Measurements from ENCODE around the gene HSPB7.
"Not testable (repeated sequence)": the region's sequence is repeated elsewhere in the genome, so short reads cannot be mapped to it uniquely, and the experiment has no call there.

HSPB7 gene

GRCh38 chr1:16042096-16042495 is 24.3 kb upstream of the HSPB7 start:
- Histone ChIP-seq H3K36me3 (ENCODE audit: insufficient read depth, low read length) (no peaks in the 10 kb centered on the region), H3K27me3 (ENCODE audit: insufficient read depth, low read length, poor library complexity, severe bottlenecking) (no peaks in the 10 kb centered on the region), H3K4me3 (ENCODE audit: low read length, poor library complexity, severe bottlenecking) (no peak overlapping the region), H3F3A (ENCODE audit: low read depth) (no peaks in the 10 kb centered on the region), H3K79me2 (ENCODE audit: insufficient read depth, low read length) (no peaks in the 10 kb centered on the region), H3K4me2 (ENCODE audit: low read depth, low read length, poor library complexity, severe bottlenecking) (no peak overlapping the region), H3K9ac (ENCODE audit: low read depth, low read length, poor library complexity, severe bottlenecking) (no peak overlapping the region), H3K9me2 (replicated peaks; ENCODE audit: low read depth, low read length) (no peaks in the 10 kb centered on the region), H3K4me1 (ENCODE audit: insufficient read depth, low read length, poor library complexity, severe bottlenecking) (no peaks in the 10 kb centered on the region), H4K20me1 (ENCODE audit: insufficient read depth, low read length, poor library complexity, severe bottlenecking) (no peaks in the 10 kb centered on the region), H3K9me3 (ENCODE audit: insufficient read depth, low read depth, low read length) (no peaks in the 10 kb centered on the region), H2AFZ (ENCODE audit: low read length) (no peak overlapping the region)
- TF ChIP-seq CTCF (conservative IDR thresholded peaks at IDR 0.05; ENCODE audit: low read length) (no peak), EZH2phosphoT487 (IDR thresholded peaks at IDR 0.05; ENCODE audit: borderline replicate concordance) (no peak)

GRCh38 chr1:16041200-16041599 is 23.4 kb upstream of the HSPB7 start:
- Histone ChIP-seq H3K79me2 (ENCODE audit: insufficient read depth, low read length) (no peaks in the 10 kb centered on the region), H3K27me3 (ENCODE audit: insufficient read depth, low read length, poor library complexity, severe bottlenecking) (no peaks in the 10 kb centered on the region), H3K9ac (ENCODE audit: low read depth, low read length, poor library complexity, severe bottlenecking) (no peak overlapping the region), H3K4me3 (ENCODE audit: low read length, poor library complexity, severe bottlenecking) (no peak overlapping the region), H3K9me2 (replicated peaks; ENCODE audit: low read depth, low read length) (no peaks in the 10 kb centered on the region), H3K9me3 (ENCODE audit: insufficient read depth, low read depth, low read length) (no peaks in the 10 kb centered on the region), H2AFZ (ENCODE audit: low read length) (no peak overlapping the region), H4K20me1 (ENCODE audit: insufficient read depth, low read length, poor library complexity, severe bottlenecking) (no peaks in the 10 kb centered on the region), H3K36me3 (ENCODE audit: insufficient read depth, low read length) (no peaks in the 10 kb centered on the region), H3K4me1 (ENCODE audit: insufficient read depth, low read length, poor library complexity, severe bottlenecking) (no peaks in the 10 kb centered on the region), H3K4me2 (ENCODE audit: low read depth, low read length, poor library complexity, severe bottlenecking) (no peak overlapping the region), H3F3A (ENCODE audit: low read depth) (no peaks in the 10 kb centered on the region)
- TF ChIP-seq EZH2phosphoT487 (IDR thresholded peaks at IDR 0.05; ENCODE audit: borderline replicate concordance) (no peak), CTCF (conservative IDR thresholded peaks at IDR 0.05; ENCODE audit: low read length) (no peak)

DNA sequence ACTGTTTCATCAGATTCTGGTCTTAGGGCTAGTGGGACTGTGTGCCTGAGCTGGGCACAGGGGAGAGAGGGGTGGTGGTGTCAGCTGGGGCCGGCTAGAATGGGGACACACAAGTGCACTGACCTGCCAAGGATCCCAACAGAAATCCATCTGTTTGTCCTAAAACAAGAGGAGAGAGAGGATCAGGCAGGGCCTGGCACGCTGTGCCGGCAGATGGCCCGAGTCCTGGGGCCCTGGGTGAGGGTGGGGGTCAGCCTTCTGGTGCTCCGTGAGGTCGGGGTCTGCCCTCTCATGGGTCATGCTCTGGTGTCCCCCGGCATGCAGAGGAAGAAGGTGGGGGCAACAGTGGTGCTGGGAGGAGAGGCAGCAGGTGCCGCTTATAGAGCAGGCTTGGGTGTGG is 22.0 kb upstream of the HSPB7 start:
- H3F3A ChIP-seq (ENCODE audit: low read depth); H4K20me1 ChIP-seq (ENCODE audit: insufficient read depth, low read length, poor library complexity, severe bottlenecking); H3K9me3 ChIP-seq (ENCODE audit: insufficient read depth, low read depth, low read length); H2AFZ ChIP-seq (ENCODE audit: low read length); H3K36me3 ChIP-seq (ENCODE audit: insufficient read depth, low read length); H3K9me2 ChIP-seq (replicated peaks; ENCODE audit: low read depth, low read length); H3K4me2 ChIP-seq (ENCODE audit: low read depth, low read length, poor library complexity, severe bottlenecking); H3K27me3 ChIP-seq (ENCODE audit: insufficient read depth, low read length, poor library complexity, severe bottlenecking); H3K4me1 ChIP-seq (ENCODE audit: insufficient read depth, low read length, poor library complexity, severe bottlenecking); H3K79me2 ChIP-seq (ENCODE audit: insufficient read depth, low read length); H3K9ac ChIP-seq (ENCODE audit: low read depth, low read length, poor library complexity, severe bottlenecking); H3K4me3 ChIP-seq (ENCODE audit: low read length, poor library complexity, severe bottlenecking): not testable (repeated sequence)

DNA sequence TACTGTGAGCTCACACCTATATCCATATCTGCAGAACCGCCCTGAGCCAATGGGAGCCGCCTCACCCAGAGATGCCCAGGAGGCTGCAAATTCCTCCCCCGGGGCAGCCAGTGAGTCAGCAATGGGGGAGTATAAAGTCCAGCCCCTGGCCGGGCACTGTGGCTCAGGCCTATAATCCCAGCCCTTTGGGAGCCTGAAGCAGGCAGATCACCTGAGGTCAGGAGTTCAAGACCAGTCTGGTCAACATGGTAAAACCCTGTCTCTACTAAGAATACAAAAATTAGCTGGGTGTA is 20.7 kb upstream of the HSPB7 start:
- Histone ChIP-seq H4K20me1 (ENCODE audit: insufficient read depth, low read length, poor library complexity, severe bottlenecking) (no peaks in the 10 kb centered on the region), H3K4me1 (ENCODE audit: insufficient read depth, low read length, poor library complexity, severe bottlenecking) (no peaks in the 10 kb centered on the region), H2AFZ (ENCODE audit: low read length) (no peak overlapping the region), H3K4me2 (ENCODE audit: low read depth, low read length, poor library complexity, severe bottlenecking) (no peak overlapping the region), H3K4me3 (ENCODE audit: low read length, poor library complexity, severe bottlenecking) (no peak overlapping the region), H3K9me3 (ENCODE audit: insufficient read depth, low read depth, low read length) (no peaks in the 10 kb centered on the region), H3F3A (ENCODE audit: low read depth) (no peaks in the 10 kb centered on the region), H3K9ac (ENCODE audit: low read depth, low read length, poor library complexity, severe bottlenecking) (no peak overlapping the region), H3K36me3 (ENCODE audit: insufficient read depth, low read length) (no peaks in the 10 kb centered on the region), H3K79me2 (ENCODE audit: insufficient read depth, low read length) (no peaks in the 10 kb centered on the region), H3K9me2 (replicated peaks; ENCODE audit: low read depth, low read length) (no peaks in the 10 kb centered on the region), H3K27me3 (ENCODE audit: insufficient read depth, low read length, poor library complexity, severe bottlenecking) (no peaks in the 10 kb centered on the region)
- TF ChIP-seq CTCF (conservative IDR thresholded peaks at IDR 0.05; ENCODE audit: low read length) (no peak), EZH2phosphoT487 (IDR thresholded peaks at IDR 0.05; ENCODE audit: borderline replicate concordance) (no peak)

DNA sequence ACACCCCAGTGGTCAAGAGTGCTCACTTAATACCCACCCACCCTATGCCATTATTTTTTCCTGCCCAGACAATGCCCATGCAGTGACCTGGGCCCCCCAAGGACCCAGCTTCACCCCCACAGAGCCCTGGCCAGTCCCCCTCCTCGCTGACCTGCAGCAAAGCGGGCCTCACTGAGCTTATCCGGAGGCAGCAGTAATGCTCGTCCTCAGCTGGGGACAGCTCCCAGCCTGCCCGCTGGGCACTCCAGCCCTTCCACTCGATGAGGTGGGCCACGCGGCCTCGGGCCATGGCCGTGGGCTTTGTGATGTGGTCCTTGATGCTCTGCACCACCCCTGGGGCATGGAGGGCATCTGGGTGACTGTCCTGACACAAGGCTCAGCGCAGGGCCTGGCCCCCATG is 18.6 kb upstream of the HSPB7 start:
- H3K9me3 ChIP-seq (ENCODE audit: insufficient read depth, low read depth, low read length); H3K4me3 ChIP-seq (ENCODE audit: low read length, poor library complexity, severe bottlenecking); H4K20me1 ChIP-seq (ENCODE audit: insufficient read depth, low read length, poor library complexity, severe bottlenecking); H3K9me2 ChIP-seq (replicated peaks; ENCODE audit: low read depth, low read length); H3K27me3 ChIP-seq (ENCODE audit: insufficient read depth, low read length, poor library complexity, severe bottlenecking); H3F3A ChIP-seq (ENCODE audit: low read depth); H3K9ac ChIP-seq (ENCODE audit: low read depth, low read length, poor library complexity, severe bottlenecking); H3K4me2 ChIP-seq (ENCODE audit: low read depth, low read length, poor library complexity, severe bottlenecking); H3K4me1 ChIP-seq (ENCODE audit: insufficient read depth, low read length, poor library complexity, severe bottlenecking); H2AFZ ChIP-seq (ENCODE audit: low read length); H3K36me3 ChIP-seq (ENCODE audit: insufficient read depth, low read length); H3K79me2 ChIP-seq (ENCODE audit: insufficient read depth, low read length): not testable (repeated sequence)

All from Loucy (cell line).